GM08714 (cell line): Measurements from ENCODE around the gene PPP1CA.

Experiments used
- H3K4me3 ChIP-seq: fragments of 200-500 bp; sonication (Bioruptor generic); 2 replicates; pipeline ENCODE4 v1.5.1; 2014; ENCODE audit warnings: mild to moderate bottlenecking, low read length, inconsistent platforms
- ZNF274 ChIP-seq: IDR thresholded peaks from 2 replicates; pipeline ENCODE4 v1.6.1; 2012; ENCODE audit warnings: mild to moderate bottlenecking, low read depth, low read length

The PPP1CA gene

GRCh38 chr11:67428052-67429001 lies 26.7 kb upstream of the PPP1CA start, which contains the start of gene RPS6KB2:
Gene RPS6KB2 (plus strand): TSS chr11:67428494. CDS start chr11:67428546, 52 bp downstream.
- TF ChIP-seq ZNF274: no peak
- peak within 1 kb of the TSS; percentile 93 for H3K4me3 ChIP-seq

- peak overlapping the region; percentile 93; the same call in 1 of the 2 replicates for H3K4me3 ChIP-seq
Measured at GRCh38 chr11:67427364-67427859, 25.8 kb upstream of the PPP1CA start.

DNA sequence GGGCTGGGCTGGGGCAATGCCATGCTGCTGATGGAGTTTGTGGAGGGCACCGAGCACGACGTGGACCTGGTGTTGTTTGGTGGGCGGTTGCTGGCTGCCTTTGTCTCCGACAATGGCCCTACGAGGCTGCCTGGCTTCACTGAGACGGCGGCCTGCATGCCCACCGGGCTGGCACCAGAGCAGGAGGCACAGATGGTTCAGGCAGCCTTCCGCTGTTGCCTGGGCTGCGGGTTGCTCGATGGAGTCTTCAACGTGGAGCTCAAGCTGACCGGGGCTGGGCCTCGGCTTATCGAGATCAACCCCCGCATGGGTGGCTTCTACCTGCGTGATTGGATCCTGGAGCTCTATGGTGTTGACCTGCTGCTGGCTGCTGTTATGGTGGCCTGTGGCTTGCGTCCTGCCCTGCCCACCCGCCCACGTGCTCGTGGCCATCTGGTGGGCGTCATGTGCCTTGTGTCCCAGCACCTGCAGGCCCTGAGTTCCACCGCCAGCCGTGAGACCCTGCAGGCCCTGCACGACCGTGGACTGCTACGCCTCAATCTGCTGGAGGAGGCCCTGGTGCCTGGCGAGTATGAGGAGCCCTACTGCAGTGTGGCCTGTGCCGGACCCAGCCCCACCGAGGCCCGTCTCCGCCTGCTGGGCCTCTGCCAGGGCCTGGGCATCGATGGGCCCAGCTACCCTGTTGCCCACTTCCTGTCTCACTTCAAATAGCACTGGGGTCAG lies 22.4 kb upstream of the PPP1CA start:
- no peak for TF ChIP-seq ZNF274
- no peak overlapping the region for H3K4me3 ChIP-seq

GRCh38 chr11:67423466-67423865 lies 21.8 kb upstream of the PPP1CA start:
- TF ChIP-seq ZNF274: no peak
- no peak overlapping the region for H3K4me3 ChIP-seq

GRCh38 chr11:67422891-67423290 lies 21.2 kb upstream of the PPP1CA start:
- TF ChIP-seq ZNF274: no peak
- no peak overlapping the region for H3K4me3 ChIP-seq

GRCh38 chr11:67421430-67422031 lies 19.9 kb upstream of the PPP1CA start:
- no peak for TF ChIP-seq ZNF274
- H3K4me3 ChIP-seq: no peak overlapping the region

GRCh38 chr11:67420646-67421429 lies 19.2 kb upstream of the PPP1CA start:
- H3K4me3 ChIP-seq: peak overlapping the region; percentile 66; the same call in 1 of the 2 replicates
- TF ChIP-seq ZNF274: no peak

DNA sequence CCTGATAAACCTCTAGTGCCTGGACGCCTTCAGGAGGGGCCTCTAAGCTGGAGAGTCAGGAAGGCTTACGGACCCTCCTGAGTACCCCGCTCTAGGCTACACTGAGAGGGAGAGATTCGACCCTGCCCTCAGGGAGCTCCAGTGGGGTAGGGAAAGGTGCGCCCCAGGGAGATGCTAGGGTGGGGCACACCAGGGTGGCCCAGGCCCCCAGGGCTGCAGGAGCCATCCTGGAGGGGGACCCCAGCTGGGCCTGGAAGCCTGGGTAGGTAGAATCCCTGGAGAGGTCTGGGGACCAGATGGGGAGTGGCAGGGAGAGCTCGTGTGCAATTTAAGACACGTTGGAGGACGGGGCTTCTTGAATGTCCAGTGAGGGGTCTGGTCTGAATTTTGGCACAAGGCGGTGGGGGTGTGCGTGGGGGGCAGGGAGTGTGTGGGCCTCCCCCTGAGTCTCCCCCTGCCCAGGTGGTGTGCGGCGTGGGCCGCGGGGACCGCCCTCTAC lies 18.5 kb upstream of the PPP1CA start:
- H3K4me3 ChIP-seq: peak overlapping the region; percentile 66; the same call in 1 of the 2 replicates
- TF ChIP-seq ZNF274: no peak

DNA sequence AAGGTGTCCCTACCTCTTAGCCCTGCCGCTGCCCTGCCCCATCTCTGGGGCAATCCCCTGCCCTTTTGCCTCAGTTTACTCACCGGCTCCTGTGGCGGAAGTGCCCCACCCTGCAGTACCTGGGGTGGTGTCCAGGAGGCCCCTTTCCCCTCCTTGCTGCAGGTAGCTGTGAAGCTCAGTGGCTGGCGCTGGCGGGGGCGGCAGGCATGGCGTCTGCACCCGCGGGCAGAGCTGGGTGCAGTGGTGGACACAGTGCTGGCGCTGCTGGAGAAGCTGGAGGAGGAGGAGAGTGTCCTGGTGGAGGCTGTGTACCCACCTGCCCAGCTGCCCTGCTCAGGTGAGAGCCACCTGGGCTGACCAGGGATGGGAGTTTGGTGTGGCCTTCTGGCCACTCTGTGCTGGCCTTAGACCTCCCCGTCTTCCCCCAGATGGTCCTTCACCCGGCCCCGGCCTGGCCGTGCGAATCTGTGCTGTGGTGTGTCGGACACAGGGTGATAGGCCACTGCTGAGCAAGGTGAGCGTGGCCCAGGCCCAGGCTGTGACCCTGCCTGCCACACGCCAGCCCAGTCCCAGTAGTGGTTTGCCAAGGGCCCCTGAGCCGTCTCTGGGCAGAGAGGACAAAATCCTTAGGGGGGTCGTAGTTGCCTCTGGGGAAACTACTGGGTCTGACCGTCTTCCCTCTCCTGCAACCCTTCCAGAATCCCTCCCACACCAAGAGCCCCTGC lies 17.8 kb upstream of the PPP1CA start:
- no peak for TF ChIP-seq ZNF274
- H3K4me3 ChIP-seq: no peak overlapping the region

DNA sequence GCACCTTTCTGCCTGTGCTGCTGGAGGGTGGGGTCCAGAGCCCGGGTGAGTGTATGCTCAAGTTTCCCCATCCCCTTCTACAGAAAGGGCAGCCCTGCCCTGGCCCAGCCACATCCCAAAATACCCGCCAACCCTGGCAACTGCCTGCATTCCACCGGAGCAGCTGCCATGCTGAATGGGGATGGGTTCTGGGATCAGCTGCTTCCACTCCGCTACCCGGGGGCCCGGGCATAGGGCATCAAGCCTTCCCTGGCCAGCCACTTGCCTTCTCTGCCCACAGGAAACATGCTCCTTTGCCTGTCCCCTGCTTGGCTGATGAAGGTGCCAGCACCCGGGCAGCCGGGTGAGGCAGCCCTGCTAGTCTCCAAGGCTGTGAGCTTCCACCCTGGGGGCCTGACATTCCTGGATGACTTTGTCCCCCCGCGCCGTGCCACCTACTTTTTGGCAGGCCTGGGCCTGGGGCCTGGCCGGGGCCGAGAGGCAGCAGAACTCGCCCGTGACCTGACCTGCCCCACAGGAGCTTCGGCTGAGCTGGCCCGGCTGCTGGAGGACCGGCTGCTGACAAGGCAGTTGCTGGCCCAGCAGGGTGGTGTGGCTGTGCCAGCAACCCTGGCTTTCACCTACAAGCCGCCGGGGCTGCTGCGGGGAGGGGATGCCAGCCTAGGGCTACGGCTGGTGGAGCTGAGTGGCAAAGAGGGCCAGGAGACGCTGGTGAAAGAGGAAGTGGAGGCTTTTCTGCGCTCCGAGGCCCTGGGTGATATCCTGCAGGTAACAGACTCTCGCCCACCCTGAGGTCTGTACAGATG lies 17.0 kb upstream of the PPP1CA start:
- no peak for TF ChIP-seq ZNF274

DNA sequence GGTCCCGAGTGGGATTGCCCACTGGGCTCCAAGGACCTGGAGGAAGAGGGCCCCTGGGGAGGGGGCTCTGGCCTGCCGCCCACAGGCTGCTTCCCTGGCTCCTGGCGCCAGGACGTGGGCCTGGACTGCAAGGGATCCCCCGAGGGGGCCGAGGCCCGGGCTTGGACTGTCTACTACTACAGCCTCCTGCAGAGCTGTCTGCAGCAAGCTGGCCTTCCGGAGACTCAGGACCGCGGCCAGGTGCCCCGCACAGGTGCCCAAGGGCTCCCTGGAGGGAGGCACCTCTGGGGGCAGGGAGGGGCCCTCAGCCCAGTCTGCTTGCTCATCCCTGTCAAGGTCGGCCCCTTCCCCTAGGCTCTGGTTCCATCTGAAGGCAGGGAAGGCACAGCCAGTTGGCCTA lies 15.8 kb upstream of the PPP1CA start:
- TF ChIP-seq ZNF274: no peak
- no peak overlapping the region for H3K4me3 ChIP-seq

More for the DNA sequence above, 17.0 kb upstream of the PPP1CA start:
- no peak overlapping the region for H3K4me3 ChIP-seq
